ENCODE results near the gene DDX23.

Gene DDX23

GRCh38 chr12:48794870-48795269, 57.1 kb downstream of the DDX23 start:
- no peak for DNase-seq

- DNase-seq: no peak
These were observed 58.3 kb downstream of the DDX23 start for GRCh38 chr12:48793696-48794095.

- DNase-seq: no peak
These were observed 62.1 kb downstream of the DDX23 start for GRCh38 chr12:48789858-48790326.

GRCh38 chr12:48788854-48789775, 62.8 kb downstream of the DDX23 start, which contains the start of gene ADCY6:
ADCY6 (minus strand) TSS chr12:48789089; CDS start chr12:48783434, 5,655 bp downstream.
- DNase-seq: no peak

- no peak for DNase-seq
These were observed 63.5 kb downstream of the DDX23 start for GRCh38 chr12:48788524-48788853.

GRCh38 chr12:48787791-48788523, 64.0 kb downstream of the DDX23 start:
- DNase-seq: no peak

- no peak for DNase-seq
These were observed 65.1 kb downstream of the DDX23 start for GRCh38 chr12:48786591-48787544.

- no peak for DNase-seq
These were observed 68.5 kb downstream of the DDX23 start for GRCh38 chr12:48783432-48783831.

GRCh38 chr12:48782457-48783395, 69.2 kb downstream of the DDX23 start:
- no peak for DNase-seq

- no peak for DNase-seq
These were observed 70.1 kb downstream of the DDX23 start for GRCh38 chr12:48781750-48782456.

- DNase-seq: no peak
These were observed 71.5 kb downstream of the DDX23 start for GRCh38 chr12:48780381-48781025.

GRCh38 chr12:48779869-48780268, 72.1 kb downstream of the DDX23 start:
- no peak for DNase-seq
